CD1c-positive myeloid dendritic cell (primary cell): ENCODE data around the gene ESR1.
"Not testable (repeated sequence)": the region's sequence is repeated elsewhere in the genome, so short reads cannot be mapped to it uniquely, and the experiment has no call there.

ENCODE experiments used
- DNase-seq: peaks from one replicate; pipeline ENCODE4 v3.0.0-alpha.2; 2016; ENCODE audit errors: extremely low spot score

The ESR1 gene

GRCh38 chr6:152130441-152130840 lies 323.0 kb downstream of the ESR1 start:
- DNase-seq: no peak

- no peak for DNase-seq
These were observed 328.4 kb downstream of the ESR1 start for GRCh38 chr6:152135755-152136448.

GRCh38 chr6:152136449-152136825 lies 329.0 kb downstream of the ESR1 start:
- DNase-seq: no peak

- DNase-seq: not testable (repeated sequence)
These were observed 330.9 kb downstream of the ESR1 start for GRCh38 chr6:152138344-152138743.

DNA sequence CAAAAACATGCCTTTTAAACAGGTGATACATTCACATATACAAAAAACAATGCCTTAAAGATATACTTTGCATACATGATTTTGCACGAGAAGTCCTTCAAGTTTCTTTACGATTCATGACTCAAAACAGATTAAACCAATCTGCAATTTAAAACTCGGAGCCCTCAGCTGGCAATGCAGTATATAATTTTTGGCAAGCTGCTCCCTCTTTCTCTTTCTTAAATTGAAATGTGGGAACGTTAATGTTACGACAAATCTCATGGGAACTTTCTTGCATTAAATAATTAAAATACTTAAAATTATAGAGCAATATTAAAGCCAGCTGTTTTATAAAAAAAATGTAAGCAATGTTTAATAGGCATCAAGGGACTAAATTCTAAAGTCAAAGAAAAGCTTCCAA lies 334.6 kb downstream of the ESR1 start:
- DNase-seq: no peak

- DNase-seq: no peak
These were observed 335.9 kb downstream of the ESR1 start for GRCh38 chr6:152143359-152143758.

GRCh38 chr6:152146385-152146784 lies 338.9 kb downstream of the ESR1 start:
- no peak for DNase-seq

GRCh38 chr6:152147269-152147668 lies 339.8 kb downstream of the ESR1 start:
- no peak for DNase-seq

GRCh38 chr6:152148412-152148811 lies 340.9 kb downstream of the ESR1 start:
- no peak for DNase-seq

- DNase-seq: no peak
These were observed 342.7 kb downstream of the ESR1 start for GRCh38 chr6:152150196-152150595.

GRCh38 chr6:152151920-152152319 lies 344.4 kb downstream of the ESR1 start:
- peak; percentile 9 for DNase-seq

DNA sequence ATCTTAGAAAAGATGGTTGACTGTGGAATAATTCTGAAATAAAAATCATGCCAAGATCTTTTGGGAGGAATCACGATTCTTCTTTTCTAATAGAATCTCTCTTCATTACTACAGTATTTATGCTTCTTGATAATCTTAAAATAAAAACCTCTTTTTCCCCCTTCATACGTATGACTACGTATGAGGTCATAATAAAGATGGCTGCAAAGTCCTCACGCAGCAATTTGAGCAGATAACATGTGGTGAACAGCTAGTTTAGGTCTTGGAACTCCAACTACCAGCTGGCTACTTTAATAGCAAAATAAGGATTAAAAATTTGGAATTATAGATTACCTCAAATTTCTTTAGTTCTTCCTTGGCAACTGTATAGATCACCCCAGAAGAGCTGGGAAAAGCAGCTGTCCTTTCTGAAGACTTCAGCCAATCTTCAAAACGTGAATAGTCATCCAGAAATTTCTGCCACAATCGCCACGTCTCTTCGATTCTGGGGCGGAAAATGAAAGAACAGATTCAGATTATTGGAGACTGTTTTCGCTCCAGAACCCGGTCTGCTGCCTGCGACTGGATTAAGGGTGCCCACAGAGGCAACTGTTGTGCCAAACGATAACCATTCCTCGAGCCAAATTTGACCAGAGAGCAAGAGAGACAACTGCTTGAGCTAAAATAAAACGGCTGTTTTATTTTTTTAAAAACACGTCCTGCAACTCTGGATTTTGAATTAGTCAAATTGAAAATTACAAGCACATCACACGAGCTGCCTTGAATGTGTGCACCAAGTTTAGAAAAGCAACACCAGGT lies 347.3 kb downstream of the ESR1 start:
- no peak for DNase-seq

DNA sequence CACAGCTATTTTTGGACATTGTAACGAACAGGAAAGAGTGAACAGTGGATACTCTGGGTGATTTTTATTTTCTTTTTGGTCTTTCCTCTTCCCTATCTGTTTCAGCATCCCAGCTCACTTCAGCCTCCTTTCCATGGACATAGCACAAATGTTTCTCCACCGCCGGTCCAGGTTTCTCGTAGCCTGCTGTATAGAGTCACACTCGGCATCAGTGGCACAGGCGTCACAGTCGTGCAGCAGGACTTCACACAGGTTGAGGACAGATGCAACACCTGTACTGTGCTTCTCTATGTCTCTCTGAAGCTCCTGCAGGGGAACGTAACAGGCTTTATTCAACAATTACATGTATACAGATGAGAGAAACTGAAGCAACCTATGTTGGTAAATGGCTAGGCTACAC lies 348.3 kb downstream of the ESR1 start:
- DNase-seq: no peak

DNA sequence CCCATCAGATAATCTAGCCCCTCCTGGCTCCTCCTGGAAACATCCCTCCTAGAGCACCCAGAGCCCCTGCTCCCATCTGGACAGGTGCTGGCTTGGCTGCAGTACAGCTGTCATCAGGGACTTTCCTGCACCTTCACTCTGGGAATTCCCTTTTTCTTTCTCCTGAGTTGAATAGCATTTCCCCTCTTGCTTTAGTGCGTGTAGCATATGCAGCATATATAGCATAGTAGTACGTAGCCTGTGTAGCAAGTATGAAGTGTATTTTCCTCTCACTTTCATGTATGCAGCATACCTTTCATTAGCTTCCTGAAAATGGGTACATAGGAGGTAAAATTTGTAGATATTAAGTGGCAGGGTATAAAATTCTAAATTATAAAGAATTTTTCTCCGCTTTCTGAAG lies 352.9 kb downstream of the ESR1 start:
- no peak for DNase-seq

GRCh38 chr6:152161501-152161900 lies 354.0 kb downstream of the ESR1 start:
- DNase-seq: no peak

DNA sequence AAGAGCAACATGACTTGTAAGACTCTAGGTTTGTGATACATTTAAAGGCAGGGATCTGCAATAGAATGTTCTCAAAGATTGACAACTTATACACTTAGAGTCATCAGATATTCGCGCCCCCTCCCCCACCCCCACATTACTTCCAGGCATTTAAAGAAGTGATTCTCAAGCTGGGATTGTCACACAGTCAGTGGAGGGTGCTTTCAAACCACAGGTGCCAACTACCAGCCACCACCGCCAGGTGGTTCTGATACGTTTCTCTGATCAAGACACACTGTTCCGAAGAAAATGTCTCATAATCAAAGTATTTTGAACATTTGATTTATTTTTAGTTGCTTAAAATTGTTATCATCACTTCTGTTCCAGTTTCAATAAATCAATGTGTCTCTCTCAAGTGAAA lies 357.5 kb downstream of the ESR1 start:
- no peak for DNase-seq

- no peak for DNase-seq
These were observed 359.0 kb downstream of the ESR1 start for GRCh38 chr6:152166497-152166896.

DNA sequence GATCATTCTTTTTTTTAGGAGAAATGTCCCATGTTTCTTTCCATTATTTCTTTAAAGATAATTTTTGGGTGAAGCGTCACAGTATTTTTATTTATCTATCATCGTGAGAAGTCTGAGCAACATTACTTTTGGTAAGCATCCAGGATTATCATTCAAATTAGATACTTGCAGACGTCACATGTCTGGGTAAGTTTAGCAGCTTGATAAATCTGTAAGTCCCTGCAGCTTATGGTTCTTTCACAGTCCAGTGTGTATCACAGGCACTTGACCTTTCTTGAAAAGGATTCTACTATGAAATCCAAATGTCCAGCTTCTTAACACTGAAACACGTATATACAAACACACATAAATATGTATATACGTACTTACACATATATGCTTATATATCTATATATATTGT lies 359.4 kb downstream of the ESR1 start:
- no peak for DNase-seq

- no peak for DNase-seq
These were observed 360.4 kb downstream of the ESR1 start for GRCh38 chr6:152167641-152168603.

- DNase-seq: no peak
These were observed 362.8 kb downstream of the ESR1 start for GRCh38 chr6:152170313-152170701.

GRCh38 chr6:152170702-152171667 lies 363.5 kb downstream of the ESR1 start:
- DNase-seq: no peak
